Liver (tissue), 9 donors: Measurements from ENCODE around the gene CFAP74. TPM values are rescaled to one million over a fixed set of nuclear protein-coding genes. Genes with fewer than 3 reads are reported as not detected.
"Not testable (repeated sequence)": the region's sequence is repeated elsewhere in the genome, so short reads cannot be mapped to it uniquely, and the experiment has no call there.

ENCODE experiments used
- DNase-seq: peaks from one replicate; pipeline ENCODE4 v3.0.0-alpha.2; 2017; ENCODE audit warnings: low spot score
- H3K27ac ChIP-seq, 2 donors: one replicate each; pipeline ENCODE4 v1.7.0; 2013; ENCODE audit warnings: inconsistent platforms in 2 of 2, low read length in 2 of 2, control low read depth in 1 of 2, low read depth in 1 of 2, mild to moderate bottlenecking in 1 of 2
- H3K27me3 ChIP-seq, 4 donors: one replicate each; pipeline versions ENCODE4 v1.6.1 to v1.7.0; 2013; ENCODE audit warnings: low read length in 3 of 4, inconsistent platforms in 1 of 4, mild to moderate bottlenecking in 1 of 4, moderate library complexity in 1 of 4; ENCODE audit not compliant: control insufficient read depth in 4 of 4, insufficient read depth in 4 of 4
- H3K36me3 ChIP-seq, 4 donors: one replicate each; pipeline versions ENCODE4 v1.6.1 to v1.7.0; 2013; ENCODE audit warnings: low read length in 3 of 4, mild to moderate bottlenecking in 3 of 4, low read depth in 1 of 4, moderate library complexity in 1 of 4; ENCODE audit not compliant: control insufficient read depth in 4 of 4, insufficient read depth in 3 of 4
- H3K4me1 ChIP-seq, 4 donors: one replicate each; pipeline versions ENCODE4 v1.6.1 to v1.7.0; 2013; ENCODE audit warnings: low read length in 3 of 4, mild to moderate bottlenecking in 3 of 4, moderate library complexity in 1 of 4; ENCODE audit not compliant: control insufficient read depth in 4 of 4, insufficient read depth in 4 of 4
- H3K4me3 ChIP-seq, 3 donors: one replicate each; pipeline versions ENCODE4 v1.6.1 to v1.7.0; 2013; ENCODE audit warnings: low read length in 3 of 3, control low read depth in 1 of 3, low read depth in 1 of 3, mild to moderate bottlenecking in 1 of 3
- H3K9ac ChIP-seq, 2 donors: one replicate each; pipeline ENCODE4 v1.7.0; 2013; ENCODE audit warnings: low read length in 2 of 2, mild to moderate bottlenecking in 2 of 2, moderate library complexity in 2 of 2, control low read depth in 1 of 2, low read depth in 1 of 2
- H3K9me3 ChIP-seq, 4 donors: one replicate each; pipeline versions ENCODE4 v1.6.1 to v1.7.0; 2013; ENCODE audit warnings: low read length in 3 of 4; ENCODE audit not compliant: control insufficient read depth in 4 of 4
- ATF3 ChIP-seq: IDR thresholded peaks from 2 replicates; pipeline ENCODE4 v1.6.1; 2016; ENCODE audit warnings: antibody characterized with exemption
- CTCF ChIP-seq: fragments of 150-350 bp; IDR thresholded peaks from 2 replicates; pipeline ENCODE4 v1.5.1; 2017; ENCODE audit warnings: improper control_type of control experiment, low read depth, low read length; ENCODE audit not compliant: missing input control
- EGR1 ChIP-seq, 2 donors: IDR thresholded peaks; 2 replicates each; pipeline ENCODE4 v1.6.1; 2016 to 2018; ENCODE audit warnings: antibody characterized with exemption in 2 of 2, low read depth in 2 of 2
- FOXA1 ChIP-seq: IDR thresholded peaks from 2 replicates; pipeline ENCODE4 v1.6.1; 2016; ENCODE audit warnings: antibody characterized with exemption
- FOXA2 ChIP-seq: IDR thresholded peaks from 2 replicates; pipeline ENCODE4 v1.6.1; 2016; ENCODE audit warnings: antibody characterized with exemption
- GABPA ChIP-seq, 2 donors: IDR thresholded peaks in 1 of 2; conservative IDR thresholded peaks in 1 of 2; 2 replicates each; pipeline ENCODE4 v1.6.1; 2016; ENCODE audit warnings: antibody characterized with exemption in 2 of 2, mild to moderate bottlenecking in 1 of 2, moderate library complexity in 1 of 2
- HNF4A ChIP-seq, 2 donors: conservative IDR thresholded peaks; 2 replicates each; pipeline ENCODE4 v1.6.1; 2016; ENCODE audit warnings: antibody characterized with exemption in 2 of 2, mild to moderate bottlenecking in 2 of 2
- HNF4G ChIP-seq: IDR thresholded peaks from 2 replicates; pipeline ENCODE4 v1.6.1; 2016; ENCODE audit warnings: antibody characterized with exemption
- JUND ChIP-seq, 2 donors: IDR thresholded peaks; 2 replicates each; pipeline ENCODE4 v1.6.1; 2016; ENCODE audit warnings: antibody characterized with exemption in 2 of 2
- MAX ChIP-seq: IDR thresholded peaks from 2 replicates; pipeline ENCODE4 v1.6.1; 2016; ENCODE audit warnings: antibody characterized with exemption
- NR2F2 ChIP-seq: IDR thresholded peaks from 2 replicates; pipeline ENCODE4 v1.6.1; 2016; ENCODE audit warnings: antibody characterized with exemption
- RAD21 ChIP-seq, 2 donors: IDR thresholded peaks; 2 replicates each; pipeline ENCODE4 v1.6.1; 2016; ENCODE audit warnings: antibody characterized with exemption in 2 of 2, mild to moderate bottlenecking in 2 of 2
- REST ChIP-seq: IDR thresholded peaks from 2 replicates; pipeline ENCODE4 v1.6.1; 2016; ENCODE audit warnings: antibody characterized with exemption, mild to moderate bottlenecking
- RXRA ChIP-seq, 2 donors: IDR thresholded peaks; 2 replicates each; pipeline ENCODE4 v1.6.1; 2017 to 2018; ENCODE audit warnings: antibody characterized with exemption in 2 of 2, mild to moderate bottlenecking in 1 of 2
- SP1 ChIP-seq: IDR thresholded peaks from 2 replicates; pipeline ENCODE4 v1.6.1; 2018; ENCODE audit warnings: antibody characterized with exemption, mild to moderate bottlenecking
- TAF1 ChIP-seq: conservative IDR thresholded peaks from 2 replicates; pipeline ENCODE4 v1.6.1; 2016; ENCODE audit warnings: antibody characterized with exemption, mild to moderate bottlenecking
- YY1 ChIP-seq: IDR thresholded peaks from 2 replicates; pipeline ENCODE4 v1.6.1; 2016; ENCODE audit warnings: antibody characterized with exemption, mild to moderate bottlenecking
- ZBTB33 ChIP-seq: IDR thresholded peaks from 2 replicates; pipeline ENCODE4 v1.6.1; 2016; ENCODE audit warnings: antibody characterized with exemption
- WGBS: extraction: QIAGEN DNeasy Blood & Tissue Kit; methylation state at CpG from one replicate; pipeline ENCODE4 v1.1.7; 2013; 5-methylcytosine and 5-hydroxymethylcytosine counted together
- polyA plus RNA-seq, 2 donors: library from polyadenylated mRNA; stranded (reverse) in 1 of 2; unstranded in 1 of 2; fragments of 200-250 nt in 1 of 2; fragments of >200 nt in 1 of 2; fragmentation: Nextera tagmentation in 1 of 2; extraction: Ambion mirVana in 1 of 2; gene quantifications; one replicate each; pipeline versions ENCODE4 v1.2.1 to v1.2.3, GENCODE V29; 2013 to 2015
- total RNA-seq, 2 donors: library from RNA; depleted of rRNA; stranded (reverse); fragments of >200 nt; gene quantifications; one replicate each; pipeline ENCODE4 v1.2.3, GENCODE V29; 2014
- donor health status: healthy.
- donor health status: healthy.
- donor health status: healthy.
- donor health status: healthy.
- donor health status: healthy.

Gene CFAP74
- total and polyA plus RNA-seq, 4 donors, result under 0.01 to 0.31 TPM; not detected in 2

GRCh38 chr1:1979482-1980165 is 24.0 kb downstream of the CFAP74 start:
- H3K9ac ChIP-seq, result no peak overlapping the region
- DNase-seq, result no peak

GRCh38 chr1:1978690-1979481 is 24.7 kb downstream of the CFAP74 start:
- not testable (repeated sequence) for H3K4me3 ChIP-seq, H3K36me3 ChIP-seq, H3K27me3 ChIP-seq, DNase-seq, H3K27ac ChIP-seq, H3K9ac ChIP-seq, H3K4me1 ChIP-seq, H3K9me3 ChIP-seq
- 92% methylated on average over 51 of the region's 51 CpGs for WGBS

More at GRCh38 chr1:1979482-1980165, 24.0 kb downstream of the CFAP74 start:
- H3K36me3 ChIP-seq, result no peaks in the 10 kb centered on the region
- H3K27me3 ChIP-seq, result no peaks in the 10 kb centered on the region
- H3K4me1 ChIP-seq, result no peaks in the 10 kb centered on the region
- 96% methylated on average over 61 of the region's 61 CpGs for WGBS
- TF ChIP-seq REST (no peak), HNF4G (no peak), SP1 (no peak), YY1 (no peak), NR2F2 (no peak), GABPA (IDR thresholded peaks at IDR 0.05 in 1 of 2, conservative IDR thresholded peaks at IDR 0.05 in 1 of 2) (no peak), ZBTB33 (no peak), RAD21 (IDR thresholded peaks at IDR 0.05) (no peak), CTCF (no peak), ATF3 (no peak), JUND (IDR thresholded peaks at IDR 0.05) (no peak), HNF4A (conservative IDR thresholded peaks at IDR 0.05) (no peak), TAF1 (no peak), FOXA2 (no peak), MAX (no peak), FOXA1 (no peak), RXRA (IDR thresholded peaks at IDR 0.05) (no peak), EGR1 (IDR thresholded peaks at IDR 0.05; ENCODE audit: low read depth in 2 of 2) (no peak)
- no peaks in the 10 kb centered on the region for H3K9me3 ChIP-seq
- H3K4me3 ChIP-seq, result no peak overlapping the region
- H3K27ac ChIP-seq, result no peak overlapping the region
